GM10248 (cell line): ENCODE data around the gene RASGRP2.

Experiments
- CTCF ChIA-PET: fragments of 300-600 bp; sonication (Branson Sonifier 250); formaldehyde crosslinking; extraction: SDS; loops from one replicate; lab custom pipeline; 2021; ENCODE audit warnings: antibody characterized with exemption; lab: Yijun Ruan, JAX
- POLR2A ChIA-PET: fragments of 350-650 bp; sonication (Branson Sonifier 250); formaldehyde crosslinking; extraction: SDS; loops from one replicate; lab custom pipeline; 2020; ENCODE audit warnings: antibody characterized with exemption; lab: Yijun Ruan, JAX
- DNase-seq: peaks from one replicate; pipeline ENCODE4 v3.0.0; 2012; ENCODE audit errors: extremely low spot score
- TF ChIP-seq, protein P1 (sequence below): IDR thresholded peaks from 2 replicates; pipeline ENCODE4 v1.5.1; 2012; ENCODE audit warnings: mild to moderate bottlenecking, low read depth; ENCODE audit errors: extremely low read depth, missing control alignments, control extremely low read depth

RASGRP2 gene

DNA sequence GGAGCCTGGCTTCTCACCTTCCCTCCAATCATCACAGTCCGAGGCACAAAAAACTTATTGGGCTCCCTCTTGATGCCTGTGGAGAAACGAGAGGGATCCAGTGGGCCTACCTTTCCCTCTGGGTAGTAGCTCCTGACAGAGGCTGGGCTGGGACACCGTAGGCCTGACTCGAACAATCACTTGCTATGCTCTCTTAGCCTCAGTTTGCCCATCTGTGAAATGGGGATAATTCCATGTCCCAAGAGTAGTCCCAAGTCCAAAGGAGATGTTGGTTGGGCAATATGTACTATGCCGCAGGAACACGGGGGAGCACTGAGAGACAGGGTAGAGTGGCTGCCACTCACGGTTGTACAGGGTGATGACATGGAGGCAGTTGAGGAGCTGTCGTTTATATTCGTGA lies 7.6 kb upstream of the RASGRP2 start:
- ChIA-PET CTCF (interaction anchor here (1.1 to 1.5 kb wide), 3 partner anchors 12 to 29 kb away, joined by 3 read pairs; partner anchors contain the start of gene NRXN2), POLR2A (no interaction called here)
- DNase-seq = no peak
- TF ChIP-seq, protein P1, sequence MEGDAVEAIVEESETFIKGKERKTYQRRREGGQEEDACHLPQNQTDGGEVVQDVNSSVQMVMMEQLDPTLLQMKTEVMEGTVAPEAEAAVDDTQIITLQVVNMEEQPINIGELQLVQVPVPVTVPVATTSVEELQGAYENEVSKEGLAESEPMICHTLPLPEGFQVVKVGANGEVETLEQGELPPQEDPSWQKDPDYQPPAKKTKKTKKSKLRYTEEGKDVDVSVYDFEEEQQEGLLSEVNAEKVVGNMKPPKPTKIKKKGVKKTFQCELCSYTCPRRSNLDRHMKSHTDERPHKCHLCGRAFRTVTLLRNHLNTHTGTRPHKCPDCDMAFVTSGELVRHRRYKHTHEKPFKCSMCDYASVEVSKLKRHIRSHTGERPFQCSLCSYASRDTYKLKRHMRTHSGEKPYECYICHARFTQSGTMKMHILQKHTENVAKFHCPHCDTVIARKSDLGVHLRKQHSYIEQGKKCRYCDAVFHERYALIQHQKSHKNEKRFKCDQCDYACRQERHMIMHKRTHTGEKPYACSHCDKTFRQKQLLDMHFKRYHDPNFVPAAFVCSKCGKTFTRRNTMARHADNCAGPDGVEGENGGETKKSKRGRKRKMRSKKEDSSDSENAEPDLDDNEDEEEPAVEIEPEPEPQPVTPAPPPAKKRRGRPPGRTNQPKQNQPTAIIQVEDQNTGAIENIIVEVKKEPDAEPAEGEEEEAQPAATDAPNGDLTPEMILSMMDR = no peak

DNA sequence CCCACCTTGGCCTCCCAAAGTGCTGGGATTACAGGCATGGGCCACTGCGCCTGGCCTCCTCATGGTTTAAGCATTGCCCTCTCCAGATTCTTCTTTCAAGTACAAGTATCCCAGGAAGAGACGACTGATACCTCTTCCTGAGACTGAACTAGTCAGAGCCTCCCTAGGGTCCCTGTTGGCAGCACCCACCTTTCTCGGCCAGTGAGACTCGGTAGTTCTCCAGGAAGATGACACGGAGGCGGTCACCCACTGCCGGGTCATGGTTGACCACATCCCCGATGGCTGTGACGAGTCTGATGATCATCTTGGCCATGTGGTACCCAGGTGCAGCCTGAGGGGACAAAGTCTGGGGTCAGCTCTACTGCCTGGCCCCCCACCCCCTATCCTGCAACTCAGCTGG lies 7.2 kb upstream of the RASGRP2 start:
- CTCF ChIA-PET = interaction anchor here (1.3 to 1.5 kb wide), 3 partner anchors 9 to 29 kb away, joined by 3 read pairs; partner anchors contain the start of genes NRXN2 and PYGM
- no peak for DNase-seq
- POLR2A ChIA-PET = no interaction called here
- TF ChIP-seq, protein P1 = no peak

DNA sequence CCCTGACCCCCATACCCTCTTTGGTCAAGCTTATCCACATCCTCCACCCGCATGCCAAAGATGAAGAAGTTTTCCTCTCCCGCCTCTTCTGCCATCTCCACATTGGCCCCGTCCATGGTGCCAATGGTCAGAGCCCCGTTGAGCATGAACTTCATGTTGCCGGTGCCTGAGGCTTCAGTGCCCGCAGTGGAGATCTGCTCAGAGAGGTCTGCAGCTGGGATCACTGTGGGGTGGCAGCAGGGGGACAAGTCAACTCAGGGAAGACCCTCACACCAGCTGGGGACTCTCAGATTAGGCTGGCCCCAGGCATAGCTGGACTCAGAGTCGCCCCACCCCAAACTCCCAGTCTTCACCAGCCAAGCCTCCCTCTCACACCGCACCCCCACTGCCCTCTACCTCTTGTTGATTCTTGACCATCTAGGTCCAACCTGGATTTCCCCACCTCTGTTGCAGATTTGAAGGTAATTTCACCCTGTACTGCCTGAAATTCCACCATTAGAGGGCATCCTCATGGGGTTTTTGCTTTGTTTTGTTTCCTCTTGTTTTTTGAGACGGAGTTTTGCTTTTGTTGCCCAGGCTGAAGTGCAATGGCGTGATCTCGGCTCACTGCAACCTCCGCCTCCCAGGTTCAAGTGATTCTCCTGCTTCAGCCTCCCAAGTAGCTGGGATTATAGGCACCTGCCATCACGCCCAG lies 6.6 kb upstream of the RASGRP2 start:
- POLR2A ChIA-PET = no interaction called here
- TF ChIP-seq, protein P1 = no peak
- DNase-seq = no peak
- CTCF ChIA-PET = interaction anchor here (1.3 to 1.5 kb wide), 3 partner anchors 9 to 28 kb away, joined by 3 read pairs; partner anchors contain the start of genes NRXN2 and PYGM

DNA sequence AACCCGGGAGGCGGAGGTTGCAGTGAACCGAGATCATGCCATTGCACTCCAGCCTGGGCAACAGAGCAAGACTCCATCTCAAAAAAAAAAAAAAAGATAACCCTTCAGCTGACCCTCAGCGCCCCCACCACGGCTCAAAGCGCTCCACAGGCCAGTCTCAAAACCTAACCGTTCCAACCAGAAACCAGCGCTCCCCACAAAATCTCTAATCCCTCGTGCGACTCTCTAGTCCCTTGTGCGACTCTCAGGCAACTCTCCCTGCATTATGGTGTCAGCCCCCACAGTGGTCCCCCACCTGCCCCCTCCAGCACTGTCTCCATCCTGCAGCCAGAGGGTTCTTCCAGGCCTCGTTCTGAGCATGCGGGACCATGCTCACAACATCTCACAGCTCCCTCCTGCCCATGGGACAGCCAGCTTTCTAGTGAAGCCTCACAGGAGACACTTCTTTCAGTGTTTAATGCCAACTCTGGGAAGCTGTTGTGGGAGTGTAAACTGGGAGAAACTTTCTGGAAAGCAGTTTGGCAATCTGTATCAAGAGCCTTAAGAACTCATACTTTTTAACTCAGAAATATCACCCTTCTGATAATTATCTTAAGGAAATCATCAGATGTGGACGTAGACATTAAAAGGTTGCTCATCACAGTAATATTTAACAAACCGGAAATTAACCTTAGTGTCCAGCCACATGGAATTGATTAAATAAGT lies 4.2 kb upstream of the RASGRP2 start:
- no peak for DNase-seq
- ChIA-PET POLR2A (interaction anchor here (0.6 kb wide), 1 partner anchor 13 kb away, joined by 5 read pairs; no protein-coding TSS in a partner anchor), CTCF (interaction anchor here (0.6 to 1.4 kb wide), 3 partner anchors 21 to 59 kb away, joined by 3 to 5 read pairs (median 3); no protein-coding TSS in a partner anchor)
- TF ChIP-seq, protein P1 = no peak

DNA sequence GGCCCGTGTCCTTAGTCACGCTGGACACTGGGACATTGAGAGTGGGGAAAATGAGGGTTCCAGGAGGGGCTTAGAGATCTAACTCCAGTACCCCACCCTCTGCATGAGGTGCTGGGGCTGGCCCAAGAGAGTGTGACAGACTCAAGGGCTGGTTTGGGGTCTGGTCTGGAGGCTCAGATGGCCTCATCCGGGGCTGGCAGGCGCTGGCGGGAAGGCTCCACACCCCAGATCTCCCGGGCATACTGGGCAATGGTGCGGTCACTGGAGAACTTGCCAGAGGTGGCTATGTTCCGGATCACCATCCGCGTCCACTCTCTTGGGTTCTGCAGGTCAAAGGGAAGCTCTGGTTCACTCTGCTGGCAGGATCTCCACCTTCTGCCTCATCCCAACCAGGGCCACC lies 2.5 kb upstream of the RASGRP2 start:
- DNase-seq = no peak
- ChIA-PET CTCF (interaction anchor here (1.0 to 1.6 kb wide), 3 partner anchors 11 to 58 kb away, joined by 4 to 7 read pairs (median 5); no protein-coding TSS in a partner anchor), POLR2A (no interaction called here)
- TF ChIP-seq, protein P1 = no peak
